Lower lobe of right lung (tissue), 2 donors: ENCODE results near the gene NGF. TPM values are rescaled to one million over a fixed set of nuclear protein-coding genes. Genes with fewer than 3 reads are reported as not detected.

Experiments used
- ATAC-seq, 2 donors: fragments of 200-7000 bp; cut with Tn5 transposase; one replicate each; pipeline ENCODE4 v1.9.1; 2020 to 2022; ENCODE audit warnings: mild to moderate bottlenecking in 2 of 2, moderate library complexity in 2 of 2
- DNase-seq: peaks from one replicate; pipeline ENCODE4 v3.0.0-alpha.2; 2020
- H3K27ac ChIP-seq: fragments of 200-600 bp; one replicate; pipeline ENCODE4 v1.8.0; 2022
- H3K27me3 ChIP-seq: fragments of 200-600 bp; one replicate; pipeline ENCODE4 v1.8.0; 2022; ENCODE audit warnings: low read depth
- H3K36me3 ChIP-seq: fragments of 200-600 bp; one replicate; pipeline ENCODE4 v1.8.0; 2022; ENCODE audit warnings: mild to moderate bottlenecking
- H3K4me1 ChIP-seq: fragments of 200-600 bp; one replicate; pipeline ENCODE4 v1.8.0; 2022
- H3K4me3 ChIP-seq: fragments of 200-600 bp; one replicate; pipeline ENCODE4 v1.8.0; 2022; ENCODE audit warnings: mild to moderate bottlenecking
- H3K9me3 ChIP-seq: fragments of 200-600 bp; one replicate; pipeline ENCODE4 v1.8.0; 2022
- CTCF ChIP-seq: fragments of 200-600 bp; IDR thresholded peaks from one replicate; pipeline ENCODE4 v1.8.0; 2022; ENCODE audit warnings: antibody characterized with exemption, mild to moderate bottlenecking
- intact Hi-C: fragments of 100-400 bp; cut with DNase I; formaldehyde crosslinking; loops from one replicate; pipeline ENCODE4 v1.11.0; 2022
- total RNA-seq: library from RNA; stranded (reverse); fragmentation: NEBNext Ultra II Directional; extraction: Animal tissue kit (Norgen Biotek cat#: 25700); gene quantifications from one replicate; pipeline ENCODE4 v1.2.1, GENCODE V29; 2021
- donor health status: DM: no; HTN: yes; CAD: no; lungs with severe emphysema.

NGF gene
- total RNA-seq, 1 donor from 2014 or later = 0.97 TPM

GRCh38 chr1:115241309-115241708 lies 96.7 kb downstream of the NGF start:
- H3K4me1 ChIP-seq = no peaks in the 10 kb centered on the region
- ATAC-seq = no peak

GRCh38 chr1:115240297-115240696 lies 97.8 kb downstream of the NGF start:
- intact Hi-C loops = no loop called here
- H3K27ac ChIP-seq = no peak overlapping the region
- no peak overlapping the region for H3K4me3 ChIP-seq
- H3K36me3 ChIP-seq = no peaks in the 10 kb centered on the region
- no peak for TF ChIP-seq CTCF
- no peaks in the 10 kb centered on the region for H3K4me1 ChIP-seq
- H3K27me3 ChIP-seq = no peaks in the 10 kb centered on the region
- ATAC-seq (no peak), DNase-seq (no peak)
- H3K9me3 ChIP-seq = peaks cover 4% of the 10 kb centered on the region

More at GRCh38 chr1:115241309-115241708, 96.7 kb downstream of the NGF start:
- no peak overlapping the region for H3K4me3 ChIP-seq
- intact Hi-C loops = no loop called here
- peaks cover 9% of the 10 kb centered on the region for H3K9me3 ChIP-seq
- H3K36me3 ChIP-seq = no peaks in the 10 kb centered on the region
- H3K27me3 ChIP-seq = no peaks in the 10 kb centered on the region
- no peak for DNase-seq
- TF ChIP-seq CTCF = no peak
- no peak overlapping the region for H3K27ac ChIP-seq

GRCh38 chr1:115239426-115239825 lies 98.6 kb downstream of the NGF start:
- no peak overlapping the region for H3K4me3 ChIP-seq
- no peaks in the 10 kb centered on the region for H3K9me3 ChIP-seq
- intact Hi-C loops = no loop called here
- ATAC-seq (no peak), DNase-seq (no peak)
- H3K27ac ChIP-seq = no peak overlapping the region
- no peaks in the 10 kb centered on the region for H3K4me1 ChIP-seq
- TF ChIP-seq CTCF = no peak
- no peaks in the 10 kb centered on the region for H3K36me3 ChIP-seq
- H3K27me3 ChIP-seq = no peaks in the 10 kb centered on the region

- Histone ChIP-seq H3K36me3 (no peaks in the 10 kb centered on the region), H3K9me3 (no peaks in the 10 kb centered on the region), H3K27ac (no peak overlapping the region), H3K4me1 (no peaks in the 10 kb centered on the region), H3K27me3 (no peaks in the 10 kb centered on the region), H3K4me3 (no peak overlapping the region)
- ATAC-seq = no peak
- no peak for DNase-seq
- no peak for TF ChIP-seq CTCF
- intact Hi-C loops = no loop called here
These were observed 99.0 kb downstream of the NGF start for GRCh38 chr1:115239148-115239422.

- H3K36me3 ChIP-seq = no peaks in the 10 kb centered on the region
- no peaks in the 10 kb centered on the region for H3K9me3 ChIP-seq
- H3K4me1 ChIP-seq = no peaks in the 10 kb centered on the region
- H3K27ac ChIP-seq = no peak overlapping the region
- no peaks in the 10 kb centered on the region for H3K27me3 ChIP-seq
- no peak for TF ChIP-seq CTCF
- ATAC-seq (no peak), DNase-seq (no peak)
- no peak overlapping the region for H3K4me3 ChIP-seq
- intact Hi-C loops = no loop called here
These were observed 99.5 kb downstream of the NGF start for GRCh38 chr1:115238336-115239147.
